ENCODE results near the gene TOX2.

Gene TOX2

DNA sequence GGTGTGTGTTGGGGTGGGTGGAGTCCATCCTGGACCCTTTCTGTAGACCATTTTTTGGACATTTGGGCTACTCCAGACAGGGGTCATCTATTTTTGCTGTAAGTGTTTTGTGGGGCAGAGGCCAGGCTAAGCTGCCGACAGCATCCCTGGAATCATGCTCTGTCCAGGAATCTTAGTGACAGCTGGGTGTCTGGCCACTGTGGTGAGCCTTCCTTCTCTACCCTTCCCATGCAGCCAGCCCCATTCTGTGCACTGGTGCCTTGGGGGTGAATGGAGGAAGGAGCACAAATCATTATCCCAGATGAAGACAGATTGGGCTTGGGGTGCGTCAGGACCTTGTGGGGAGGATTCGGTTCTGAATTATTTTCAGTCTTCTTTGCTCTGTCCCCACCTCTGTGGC is 20.2 kb downstream of the TOX2 start:
- DNase-seq (ENCODE audit: insufficient read length): no peak
- TF ChIP-seq TAF1 (IDR thresholded peaks at IDR 0.05; ENCODE audit: borderline replicate concordance, low read depth, low read length) (no peak), POLR2A (IDR thresholded peaks at IDR 0.05; ENCODE audit: low read depth, low read length) (no peak), POLR2AphosphoS5 (IDR thresholded peaks at IDR 0.05; ENCODE audit: low read depth, low read length) (no peak)
- no peak for FAIRE-seq

- DNase-seq (ENCODE audit: insufficient read length): no peak
- FAIRE-seq: no peak
- TF ChIP-seq TAF1 (IDR thresholded peaks at IDR 0.05; ENCODE audit: borderline replicate concordance, low read depth, low read length): no peak
- TF ChIP-seq POLR2A (IDR thresholded peaks at IDR 0.05; ENCODE audit: low read depth, low read length): no peak
- no peak for TF ChIP-seq POLR2AphosphoS5 (IDR thresholded peaks at IDR 0.05; ENCODE audit: low read depth, low read length)
Measured at GRCh38 chr20:43936104-43936770, 21.6 kb downstream of the TOX2 start.

DNA sequence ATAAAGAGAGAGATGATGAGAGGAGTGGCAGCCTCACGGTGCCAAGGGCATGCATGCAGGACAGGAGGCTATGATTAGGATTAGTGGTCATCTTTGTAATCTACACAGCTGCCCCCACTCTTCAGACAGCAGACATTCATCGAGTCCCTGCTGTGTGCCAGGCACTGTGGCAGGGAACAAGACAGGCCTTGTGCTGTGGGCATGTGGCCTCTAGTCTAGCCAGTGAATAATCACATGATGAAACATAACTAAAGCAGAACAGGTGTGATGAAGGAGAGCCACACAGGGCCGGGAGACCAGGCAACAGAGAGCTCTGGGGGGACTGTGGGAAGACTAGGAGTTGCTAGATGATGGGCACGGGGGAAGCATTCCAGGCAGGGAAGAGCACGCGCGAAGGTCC is 22.2 kb downstream of the TOX2 start:
- no peak for FAIRE-seq
- DNase-seq (ENCODE audit: insufficient read length): no peak
- no peak for TF ChIP-seq POLR2A (IDR thresholded peaks at IDR 0.05; ENCODE audit: low read depth, low read length)
- TF ChIP-seq POLR2AphosphoS5 (IDR thresholded peaks at IDR 0.05; ENCODE audit: low read depth, low read length): no peak
- TF ChIP-seq TAF1 (IDR thresholded peaks at IDR 0.05; ENCODE audit: borderline replicate concordance, low read depth, low read length): no peak

- TF ChIP-seq TAF1 (IDR thresholded peaks at IDR 0.05; ENCODE audit: borderline replicate concordance, low read depth, low read length) (no peak), POLR2A (IDR thresholded peaks at IDR 0.05; ENCODE audit: low read depth, low read length) (no peak), POLR2AphosphoS5 (IDR thresholded peaks at IDR 0.05; ENCODE audit: low read depth, low read length) (no peak)
- FAIRE-seq: no peak
- DNase-seq (ENCODE audit: insufficient read length): no peak
Measured at GRCh38 chr20:43937591-43937990, 22.9 kb downstream of the TOX2 start.

- TF ChIP-seq TAF1 (IDR thresholded peaks at IDR 0.05; ENCODE audit: borderline replicate concordance, low read depth, low read length): no peak
- no peak for TF ChIP-seq POLR2AphosphoS5 (IDR thresholded peaks at IDR 0.05; ENCODE audit: low read depth, low read length)
- TF ChIP-seq POLR2A (IDR thresholded peaks at IDR 0.05; ENCODE audit: low read depth, low read length): no peak
- DNase-seq (ENCODE audit: insufficient read length): no peak
- no peak for FAIRE-seq
Measured at GRCh38 chr20:43938017-43938655, 23.5 kb downstream of the TOX2 start.

GRCh38 chr20:43938932-43939761 is 24.5 kb downstream of the TOX2 start:
- DNase-seq (ENCODE audit: insufficient read length): no peak
- TF ChIP-seq POLR2AphosphoS5 (IDR thresholded peaks at IDR 0.05; ENCODE audit: low read depth, low read length): no peak
- no peak for TF ChIP-seq POLR2A (IDR thresholded peaks at IDR 0.05; ENCODE audit: low read depth, low read length)
- no peak for TF ChIP-seq TAF1 (IDR thresholded peaks at IDR 0.05; ENCODE audit: borderline replicate concordance, low read depth, low read length)
- FAIRE-seq: no peak

GRCh38 chr20:43939762-43940121 is 25.1 kb downstream of the TOX2 start:
- FAIRE-seq: no peak

GRCh38 chr20:43940518-43941225 is 26.0 kb downstream of the TOX2 start:
- no peak for TF ChIP-seq TAF1 (IDR thresholded peaks at IDR 0.05; ENCODE audit: borderline replicate concordance, low read depth, low read length)
- no peak for TF ChIP-seq POLR2A (IDR thresholded peaks at IDR 0.05; ENCODE audit: low read depth, low read length)
- TF ChIP-seq POLR2AphosphoS5 (IDR thresholded peaks at IDR 0.05; ENCODE audit: low read depth, low read length): no peak
- FAIRE-seq (no peak), DNase-seq (ENCODE audit: insufficient read length) (no peak)

More at GRCh38 chr20:43939762-43940121, 25.1 kb downstream of the TOX2 start:
- TF ChIP-seq POLR2AphosphoS5 (IDR thresholded peaks at IDR 0.05; ENCODE audit: low read depth, low read length) (no peak), POLR2A (IDR thresholded peaks at IDR 0.05; ENCODE audit: low read depth, low read length) (no peak), TAF1 (IDR thresholded peaks at IDR 0.05; ENCODE audit: borderline replicate concordance, low read depth, low read length) (no peak)
- DNase-seq (ENCODE audit: insufficient read length): no peak

- FAIRE-seq (no peak), DNase-seq (ENCODE audit: insufficient read length) (no peak)
- TF ChIP-seq POLR2AphosphoS5 (IDR thresholded peaks at IDR 0.05; ENCODE audit: low read depth, low read length) (no peak), POLR2A (IDR thresholded peaks at IDR 0.05; ENCODE audit: low read depth, low read length) (no peak), TAF1 (IDR thresholded peaks at IDR 0.05; ENCODE audit: borderline replicate concordance, low read depth, low read length) (no peak)
Measured at GRCh38 chr20:43941476-43942200, 27.0 kb downstream of the TOX2 start.

GRCh38 chr20:43942201-43942590 is 27.5 kb downstream of the TOX2 start:
- TF ChIP-seq POLR2A (IDR thresholded peaks at IDR 0.05; ENCODE audit: low read depth, low read length) (no peak), POLR2AphosphoS5 (IDR thresholded peaks at IDR 0.05; ENCODE audit: low read depth, low read length) (no peak), TAF1 (IDR thresholded peaks at IDR 0.05; ENCODE audit: borderline replicate concordance, low read depth, low read length) (no peak)
- DNase-seq (ENCODE audit: insufficient read length) (no peak), FAIRE-seq (no peak)

All from GM12892 (cell line).